IMR-90 (cell line): ENCODE measurements around the gene GPR158. TPM values are rescaled to one million over a fixed set of nuclear protein-coding genes. Genes with fewer than 3 reads are reported as not detected.

Experiments used
- ATAC-seq: fragments of 200-7000 bp; cut with Tn5 transposase; 2 replicates; pipeline ENCODE4 v1.9.1; 2020; ENCODE audit warnings: low read depth, mild to moderate bottlenecking, moderate library complexity
- BruUV-seq: library from RNA; stranded (reverse); fragments of 400-500 nt; replicated peaks from 2 replicates; lab custom pipeline; 2021; lab: Mats Ljungman, UMichigan
- CTCF ChIA-PET: fragments of 300-600 bp; formaldehyde crosslinking; extraction: SDS; loops from one replicate; lab custom pipeline; 2021; ENCODE audit warnings: antibody characterized with exemption; lab: Yijun Ruan, JAX
- POLR2A ChIA-PET: fragments of 300-600 bp; sonication (Branson Sonifier 250); formaldehyde crosslinking; loops from one replicate; lab custom pipeline; 2022; ENCODE audit warnings: antibody characterized with exemption; ENCODE audit not compliant: unreplicated experiment; lab: Charles Lee
- DNase-seq: peaks from one replicate; pipeline ENCODE4 v3.0.0; 2013
- H2AFZ ChIP-seq: replicated peaks from 2 replicates; pipeline ENCODE3; 2013; ENCODE audit warnings: low read length, mild to moderate bottlenecking; ENCODE audit not compliant: poor library complexity
- H2AK5ac ChIP-seq: 2 replicates; pipeline ENCODE4 v1.6.1; 2013; ENCODE audit warnings: low read depth, low read length, inconsistent platforms
- H2AK9ac ChIP-seq: replicated peaks from 2 replicates; pipeline ENCODE3; 2013; ENCODE audit warnings: mild to moderate bottlenecking, low read depth, low read length, moderate library complexity; ENCODE audit not compliant: poor library complexity
- H2BK120ac ChIP-seq: 2 replicates; pipeline ENCODE4 v1.6.1; 2013; ENCODE audit warnings: low read depth, low read length, inconsistent platforms
- H2BK15ac ChIP-seq: 3 replicates; pipeline ENCODE4 v1.6.1; 2013; ENCODE audit warnings: low read depth, low read length, inconsistent platforms
- H2BK20ac ChIP-seq: 2 replicates; pipeline ENCODE4 v1.6.1; 2013; ENCODE audit warnings: low read depth, mild to moderate bottlenecking, inconsistent platforms, low read length, moderate library complexity
- H2BK5ac ChIP-seq: 2 replicates; pipeline ENCODE4 v1.6.1; 2013; ENCODE audit warnings: mild to moderate bottlenecking, low read depth, low read length, inconsistent platforms; ENCODE audit not compliant: poor library complexity, severe bottlenecking
- H3K14ac ChIP-seq: replicated peaks from 2 replicates; pipeline ENCODE4 v1.6.1; 2013; ENCODE audit warnings: low read depth, low read length, inconsistent platforms
- H3K18ac ChIP-seq: 2 replicates; pipeline ENCODE4 v1.6.1; 2013; ENCODE audit warnings: low read depth, low read length, control low read depth
- H3K23ac ChIP-seq: 2 replicates; pipeline ENCODE4 v1.6.1; 2013; ENCODE audit warnings: low read depth, low read length, inconsistent platforms
- H3K27ac ChIP-seq: 2 replicates; pipeline ENCODE4 v1.5.1; 2013; ENCODE audit warnings: mild to moderate bottlenecking, control low read depth, low read length; ENCODE audit not compliant: insufficient read depth
- H3K27me3 ChIP-seq: 2 replicates; pipeline ENCODE4 v1.6.1; 2013; ENCODE audit warnings: low read length; ENCODE audit not compliant: control insufficient read depth, insufficient read depth
- H3K36me3 ChIP-seq: 2 replicates; pipeline ENCODE4 v1.6.1; 2013; ENCODE audit warnings: low read length, mixed read lengths; ENCODE audit not compliant: control insufficient read depth, insufficient read depth
- H3K4ac ChIP-seq: 2 replicates; pipeline ENCODE4 v1.6.1; 2013; ENCODE audit warnings: low read depth, low read length, inconsistent platforms
- H3K4me1 ChIP-seq: 2 replicates; pipeline ENCODE4 v1.6.1; 2013; ENCODE audit warnings: low read length, mixed read lengths; ENCODE audit not compliant: control insufficient read depth, insufficient read depth
- H3K4me2 ChIP-seq: 2 replicates; pipeline ENCODE4 v1.6.1; 2013; ENCODE audit warnings: low read depth, mild to moderate bottlenecking, control low read depth, low read length, moderate library complexity
- H3K4me3 ChIP-seq: 2 replicates; pipeline ENCODE4 v1.5.1; 2013; ENCODE audit warnings: low read depth, mild to moderate bottlenecking, control low read depth, low read length, moderate library complexity; ENCODE audit not compliant: insufficient read depth
- H3K56ac ChIP-seq: 2 replicates; pipeline ENCODE4 v1.6.1; 2013; ENCODE audit warnings: low read length, inconsistent platforms; ENCODE audit not compliant: insufficient read depth; ENCODE audit errors: extremely low read depth
- H3K79me1 ChIP-seq, 2 experiments: 2 replicates each; pipeline ENCODE4 v1.6.1; 2013; ENCODE audit warnings: low read length in 2 of 2, inconsistent platforms in 1 of 2, low read depth in 1 of 2
- H3K9ac ChIP-seq: 2 replicates; pipeline ENCODE4 v1.6.1; 2013; ENCODE audit warnings: low read depth, low read length, control low read depth
- H3K9me1 ChIP-seq: 2 replicates; pipeline ENCODE4 v1.6.1; 2013; ENCODE audit warnings: low read length, inconsistent platforms; ENCODE audit not compliant: insufficient read depth
- H3K9me3 ChIP-seq: 2 replicates; pipeline ENCODE4 v1.6.1; 2013; ENCODE audit warnings: low read length; ENCODE audit not compliant: control insufficient read depth, insufficient read depth
- H4K20me1 ChIP-seq: 2 replicates; pipeline ENCODE4 v1.6.1; 2013; ENCODE audit warnings: low read length, inconsistent platforms; ENCODE audit not compliant: insufficient read depth
- H4K5ac ChIP-seq: 2 replicates; pipeline ENCODE4 v1.6.1; 2013; ENCODE audit warnings: mild to moderate bottlenecking, low read depth, low read length, control low read depth
- H4K8ac ChIP-seq, 2 experiments: 2 replicates each; pipeline ENCODE4 v1.6.1; 2013; ENCODE audit warnings: low read depth in 2 of 2, low read length in 2 of 2, control low read depth in 1 of 2, inconsistent platforms in 1 of 2
- H4K91ac ChIP-seq: 2 replicates; pipeline ENCODE4 v1.6.1; 2013; ENCODE audit warnings: low read depth, low read length, inconsistent platforms; ENCODE audit not compliant: insufficient read depth
- CEBPB ChIP-seq: IDR thresholded peaks from 2 replicates; pipeline ENCODE4 v1.6.1; 2012; ENCODE audit warnings: low read depth, low read length, improper control_type of control experiment
- CHD1 ChIP-seq: IDR thresholded peaks from 2 replicates; pipeline ENCODE4 v1.6.1; 2012; ENCODE audit warnings: low read depth, low read length, improper control_type of control experiment
- CTCF ChIP-seq: conservative IDR thresholded peaks from 2 replicates; pipeline ENCODE4 v1.5.1; 2012; ENCODE audit warnings: mild to moderate bottlenecking, low read depth, low read length, improper control_type of control experiment
- ELK1 ChIP-seq: fragments of 150-350 bp; IDR thresholded peaks from 2 replicates; pipeline ENCODE4 v1.6.1; 2016; ENCODE audit warnings: low read depth, mild to moderate bottlenecking, low read length, moderate library complexity, borderline replicate concordance
- FOS ChIP-seq: fragments of 150-350 bp; IDR thresholded peaks from 2 replicates; pipeline ENCODE4 v1.6.1; 2016; ENCODE audit warnings: low read depth, low read length
- RCOR1 ChIP-seq: IDR thresholded peaks from 2 replicates; pipeline ENCODE4 v1.6.1; 2012; ENCODE audit warnings: mild to moderate bottlenecking, low read length, improper control_type of control experiment; ENCODE audit not compliant: insufficient replicate concordance
- RFX5 ChIP-seq: IDR thresholded peaks from 2 replicates; pipeline ENCODE4 v1.8.0; 2012; ENCODE audit warnings: low read depth, mild to moderate bottlenecking, low read length, moderate library complexity
- SMC3 ChIP-seq: fragments of 150-350 bp; IDR thresholded peaks from 2 replicates; pipeline ENCODE4 v1.6.1; 2016; ENCODE audit warnings: low read depth, mild to moderate bottlenecking, antibody characterized with exemption, low read length, moderate library complexity
- USF2 ChIP-seq: fragments of 150-350 bp; IDR thresholded peaks from 2 replicates; pipeline ENCODE4 v1.6.1; 2017; ENCODE audit warnings: mild to moderate bottlenecking, antibody characterized with exemption, low read length, low read depth
- WGBS, 2 experiments: methylation state at CpG; one replicate each; pipeline versions ENCODE4 v1.1.5 to v1.1.7; 2013; ENCODE audit warnings: missing lambda C conversion rate in 2 of 2; ENCODE audit not compliant: insufficient read length in 1 of 2; ENCODE audit errors: extremely low coverage in 2 of 2; 5-methylcytosine and 5-hydroxymethylcytosine counted together
- dilution Hi-C: fragments of 300-500 bp; cut with HindIII; formaldehyde crosslinking; loops from one replicate; pipeline ENCODE4 v1.14.3; 2018; ENCODE audit warnings: low sequenced_read_pairs; ENCODE audit not compliant: unreplicated experiment
- in situ Hi-C: fragments of 300-500 bp; cut with MboI; formaldehyde crosslinking; loops from 3 replicates; pipeline ENCODE4 v1.14.3; 2019; ENCODE audit warnings: low sequenced_read_pairs, inconsistent platforms, mixed read lengths
- intact Hi-C: fragments of 100-400 bp; cut with micrococcal nuclease; formaldehyde crosslinking; loops from 2 replicates; pipeline ENCODE4 v1.10.0; 2022
- polyA plus RNA-seq, 3 experiments: library from polyadenylated mRNA; depleted of rRNA; stranded (reverse); fragments of >200 nt; gene quantifications; 2 replicates each; pipeline ENCODE4 v1.2.3, GENCODE V29; 2012; ENCODE audit warnings: low replicate concordance in 1 of 3
- total RNA-seq: library from RNA; depleted of rRNA; stranded (reverse); fragments of >200 nt; gene quantifications from 2 replicates; pipeline ENCODE4 v1.2.3, GENCODE V29; 2012

Gene GPR158
- total and polyA plus RNA-seq, 2 of the 4 experiments (the other 2 are of a cell fraction) = not detected

GRCh38 chr10:25417611-25418010 is 242.8 kb downstream of the GPR158 start:
- intact Hi-C loops = no loop called here
- H3K27me3 ChIP-seq = no peaks in the 10 kb centered on the region
- no peak overlapping the region for H4K91ac ChIP-seq
- DNase-seq = no peak
- no peaks in the 10 kb centered on the region for H3K9me1 ChIP-seq
- POLR2A ChIA-PET = no interaction called here
- no peak overlapping the region for H3K18ac ChIP-seq
- H3K4me1 ChIP-seq = no peaks in the 10 kb centered on the region
- no peak overlapping the region for H2BK120ac ChIP-seq
- H4K5ac ChIP-seq = no peak overlapping the region
- no peak overlapping the region for H3K14ac ChIP-seq
- no peak overlapping the region for H2AFZ ChIP-seq
- no peak overlapping the region for H2AK5ac ChIP-seq
- H3K4ac ChIP-seq = no peak overlapping the region
- H2BK15ac ChIP-seq = no peak overlapping the region
- H2BK5ac ChIP-seq = no peak overlapping the region
- no peak overlapping the region for H3K27ac ChIP-seq
- no peak overlapping the region for H2AK9ac ChIP-seq
- H3K4me2 ChIP-seq = no peak overlapping the region
- no peaks in the 10 kb centered on the region for H3K79me1 ChIP-seq
- no peak overlapping the region for H3K9ac ChIP-seq
- no peak overlapping the region for H3K23ac ChIP-seq
- no peak overlapping the region for H3K56ac ChIP-seq
- H3K9me3 ChIP-seq = peaks cover 4% of the 10 kb centered on the region
- no CpG with 5 or more reads among the region's 2 CpGs for WGBS, 2 experiments
- H4K8ac ChIP-seq = no peak overlapping the region
- dilution Hi-C loops = no loop called here
- H3K4me3 ChIP-seq = no peak overlapping the region
- BruUV-seq = no TSS peak
- TF ChIP-seq USF2 (no peak), CTCF (no peak), FOS (no peak), CHD1 (no peak), ELK1 (no peak), SMC3 (no peak), RCOR1 (no peak), RFX5 (no peak), CEBPB (no peak)
- no peaks in the 10 kb centered on the region for H3K36me3 ChIP-seq
- ATAC-seq = no peak
- in situ Hi-C loops = no loop called here
- no peak overlapping the region for H2BK20ac ChIP-seq
- CTCF ChIA-PET = no interaction called here
- H4K20me1 ChIP-seq = no peaks in the 10 kb centered on the region
